ENCODE data around the gene HIVEP1. TPM values are rescaled to one million over a fixed set of nuclear protein-coding genes. Genes with fewer than 3 reads are reported as not detected.

The HIVEP1 gene
- total RNA-seq, 1 donor from 2014 or later, result 22.8 TPM

DNA sequence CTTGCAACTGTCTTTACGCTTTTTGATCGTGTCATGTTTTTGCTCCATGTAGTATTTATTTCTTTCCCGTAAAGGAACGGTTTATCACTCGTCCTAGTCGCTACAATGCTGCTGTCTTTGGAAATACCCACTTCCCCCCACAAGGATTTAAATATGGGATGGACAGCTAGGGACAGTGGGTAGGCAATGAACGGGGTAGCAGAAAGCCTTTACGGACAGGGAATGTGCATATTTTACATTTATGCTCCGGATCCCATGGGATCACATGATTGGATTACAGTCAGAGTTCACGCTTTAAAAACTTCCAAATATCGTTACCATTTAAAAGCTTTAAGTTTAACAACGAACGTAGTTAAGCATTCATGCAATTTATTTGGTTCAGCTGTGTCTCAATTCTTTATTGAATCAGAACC lies 1.2 kb downstream of the HIVEP1 start:
- peaks cover 25% of the 10 kb centered on the region for H3K4me1 ChIP-seq
- TF ChIP-seq, protein P1, sequence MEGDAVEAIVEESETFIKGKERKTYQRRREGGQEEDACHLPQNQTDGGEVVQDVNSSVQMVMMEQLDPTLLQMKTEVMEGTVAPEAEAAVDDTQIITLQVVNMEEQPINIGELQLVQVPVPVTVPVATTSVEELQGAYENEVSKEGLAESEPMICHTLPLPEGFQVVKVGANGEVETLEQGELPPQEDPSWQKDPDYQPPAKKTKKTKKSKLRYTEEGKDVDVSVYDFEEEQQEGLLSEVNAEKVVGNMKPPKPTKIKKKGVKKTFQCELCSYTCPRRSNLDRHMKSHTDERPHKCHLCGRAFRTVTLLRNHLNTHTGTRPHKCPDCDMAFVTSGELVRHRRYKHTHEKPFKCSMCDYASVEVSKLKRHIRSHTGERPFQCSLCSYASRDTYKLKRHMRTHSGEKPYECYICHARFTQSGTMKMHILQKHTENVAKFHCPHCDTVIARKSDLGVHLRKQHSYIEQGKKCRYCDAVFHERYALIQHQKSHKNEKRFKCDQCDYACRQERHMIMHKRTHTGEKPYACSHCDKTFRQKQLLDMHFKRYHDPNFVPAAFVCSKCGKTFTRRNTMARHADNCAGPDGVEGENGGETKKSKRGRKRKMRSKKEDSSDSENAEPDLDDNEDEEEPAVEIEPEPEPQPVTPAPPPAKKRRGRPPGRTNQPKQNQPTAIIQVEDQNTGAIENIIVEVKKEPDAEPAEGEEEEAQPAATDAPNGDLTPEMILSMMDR (IDR thresholded peaks at IDR 0.05), result no peak
- peak overlapping the region; percentile 96 for H3K27ac ChIP-seq
- no peak for ATAC-seq
- no peaks in the 10 kb centered on the region for H3K9me3 ChIP-seq
- H3K4me3 ChIP-seq, result peak overlapping the region; percentile 73
- H3K36me3 ChIP-seq, result peaks cover 20% of the 10 kb centered on the region
- intact Hi-C loops (cut with DNase I), result no loop called here
- no peaks in the 10 kb centered on the region for H3K27me3 ChIP-seq (ENCODE audit: low read depth)
- DNase-seq, result no peak

DNA sequence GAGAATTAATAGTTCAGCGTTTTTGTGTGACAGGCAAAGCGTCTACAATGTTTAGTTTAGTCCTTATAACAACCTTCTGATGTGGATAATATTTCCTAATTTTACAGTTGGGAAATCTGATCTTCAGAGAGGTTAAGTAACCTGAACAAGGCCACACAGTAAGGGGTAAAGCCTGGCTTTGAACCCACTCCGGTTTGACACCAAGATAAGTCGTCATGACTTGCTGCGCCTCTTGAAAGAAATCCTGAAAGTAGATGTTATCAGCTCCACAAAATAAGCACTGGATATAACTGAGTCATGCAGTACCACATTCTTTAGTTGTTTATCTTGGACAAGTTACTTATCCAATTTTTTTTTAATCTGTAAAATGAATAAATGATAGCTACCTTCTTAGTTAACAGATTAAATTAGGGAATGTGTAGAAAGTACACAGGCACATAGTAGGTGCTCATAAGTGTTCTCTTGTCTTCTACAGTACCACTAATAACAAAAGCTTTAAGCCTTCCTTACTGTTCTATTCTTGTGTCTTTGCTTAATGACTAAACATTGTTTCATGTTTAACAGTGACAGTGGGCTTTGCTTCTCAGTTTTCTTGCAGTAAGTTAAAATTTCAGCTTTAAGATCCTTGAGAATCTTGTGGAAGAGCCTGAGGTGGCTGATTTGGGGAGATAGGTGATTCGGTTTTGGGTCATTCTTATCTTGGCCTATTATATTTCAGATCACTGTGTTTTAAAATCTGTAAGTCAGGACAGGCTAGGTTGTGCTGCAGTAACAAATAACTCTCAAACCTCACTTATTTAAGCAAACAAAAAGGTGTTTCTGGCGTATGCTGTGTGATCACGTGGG lies 2.1 kb downstream of the HIVEP1 start:
- Histone ChIP-seq H3K27me3 (ENCODE audit: low read depth) (no peaks in the 10 kb centered on the region), H3K36me3 (peaks cover 20% of the 10 kb centered on the region), H3K4me1 (peaks cover 23% of the 10 kb centered on the region), H3K4me3 (no peak overlapping the region), H3K27ac (no peak overlapping the region), H3K9me3 (no peaks in the 10 kb centered on the region)
- ATAC-seq (peak in 1 of 2 donors; percentile 17), DNase-seq (no peak)
- TF ChIP-seq, protein P1 (IDR thresholded peaks at IDR 0.05), result no peak
- intact Hi-C loops (cut with DNase I), result no loop called here

DNA sequence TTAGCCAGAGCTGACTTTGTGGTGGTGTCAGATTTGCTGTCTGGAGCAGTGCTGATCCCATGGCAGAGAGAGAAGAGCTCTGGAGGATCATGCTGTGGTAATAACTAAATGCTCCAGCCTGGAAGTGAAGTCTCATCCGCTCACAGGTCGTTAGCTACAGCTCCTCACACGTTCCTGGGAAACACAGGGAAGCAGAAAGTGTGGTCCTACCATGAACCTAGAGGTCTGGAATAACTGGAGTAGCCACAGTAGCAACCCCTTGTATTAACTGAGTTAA lies 2.7 kb downstream of the HIVEP1 start:
- peaks cover 17% of the 10 kb centered on the region for H3K4me1 ChIP-seq
- intact Hi-C loops (cut with DNase I), result no loop called here
- TF ChIP-seq, protein P1 (IDR thresholded peaks at IDR 0.05), result no peak

DNA sequence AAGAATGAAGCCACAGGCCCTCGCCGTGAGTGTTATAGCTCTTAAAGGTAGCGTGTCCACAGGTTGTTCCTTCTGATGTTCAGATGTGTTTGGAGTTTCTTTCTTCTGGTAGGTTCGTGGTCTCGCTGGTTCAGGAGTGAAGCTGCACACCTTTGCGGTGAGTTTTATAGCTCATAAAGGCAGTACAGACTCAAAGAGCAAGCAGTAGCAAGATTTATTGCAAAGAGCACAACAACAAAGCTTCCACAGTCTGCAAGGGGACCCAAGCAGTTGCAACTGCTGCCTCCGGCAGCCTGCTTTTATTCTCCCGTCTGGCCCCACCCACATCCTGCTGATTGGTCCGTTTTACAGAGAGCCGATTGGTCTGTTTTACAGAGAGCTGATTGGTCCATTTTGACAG lies 5.2 kb downstream of the HIVEP1 start:
- ATAC-seq, result no peak
- no peak overlapping the region for H3K27ac ChIP-seq
- DNase-seq, result no peak
- peaks cover 9% of the 10 kb centered on the region for H3K4me1 ChIP-seq
- no peaks in the 10 kb centered on the region for H3K27me3 ChIP-seq (ENCODE audit: low read depth)
- no peaks in the 10 kb centered on the region for H3K9me3 ChIP-seq
- no peak overlapping the region for H3K4me3 ChIP-seq
- peaks cover 20% of the 10 kb centered on the region for H3K36me3 ChIP-seq
- TF ChIP-seq, protein P1 (IDR thresholded peaks at IDR 0.05), result no peak
- intact Hi-C loops (cut with DNase I), result no loop called here

More for the DNA sequence above, 2.7 kb downstream of the HIVEP1 start:
- DNase-seq (no peak), ATAC-seq (no peak)
- no peaks in the 10 kb centered on the region for H3K9me3 ChIP-seq
- peaks cover 20% of the 10 kb centered on the region for H3K36me3 ChIP-seq
- H3K27me3 ChIP-seq (ENCODE audit: low read depth), result no peaks in the 10 kb centered on the region
- no peak overlapping the region for H3K4me3 ChIP-seq
- no peak overlapping the region for H3K27ac ChIP-seq

DNA sequence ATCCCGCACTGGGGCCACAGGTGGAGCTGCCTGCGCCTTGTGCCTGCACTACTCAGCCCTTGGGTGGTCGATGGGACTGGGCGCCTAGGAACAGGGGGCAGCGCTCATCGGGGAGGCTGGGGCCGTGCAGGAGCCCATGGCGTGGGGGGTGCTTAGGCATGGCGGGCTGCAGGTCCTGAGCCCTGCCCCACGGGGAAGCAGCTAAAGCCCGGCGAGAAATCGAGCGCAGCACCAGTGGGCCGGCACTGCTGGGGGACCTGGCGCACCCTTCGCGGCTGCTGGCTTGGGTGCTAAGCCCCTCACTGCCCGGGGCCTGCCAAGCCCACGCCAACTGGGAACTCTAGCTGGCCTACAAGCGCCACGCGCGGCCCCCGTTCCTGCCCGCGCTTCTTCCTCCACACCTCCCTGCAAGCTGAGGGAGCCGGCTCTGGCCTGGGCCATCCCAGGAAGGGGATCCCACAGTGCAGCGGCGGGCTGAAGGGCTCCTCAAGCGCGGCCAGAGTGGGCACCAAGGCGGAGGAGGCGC lies 5.8 kb downstream of the HIVEP1 start:
- H3K4me1 ChIP-seq, result peaks cover 9% of the 10 kb centered on the region
- H3K27me3 ChIP-seq (ENCODE audit: low read depth), result no peaks in the 10 kb centered on the region
- TF ChIP-seq, protein P1 (IDR thresholded peaks at IDR 0.05), result no peak
- intact Hi-C loops (cut with DNase I), result no loop called here
- H3K36me3 ChIP-seq, result peaks cover 20% of the 10 kb centered on the region
- ATAC-seq (no peak), DNase-seq (no peak)
- no peak overlapping the region for H3K4me3 ChIP-seq
- no peak overlapping the region for H3K27ac ChIP-seq
- no peaks in the 10 kb centered on the region for H3K9me3 ChIP-seq

All from lower lobe of right lung (tissue), 2 donors.